H1 (cell line): Measurements from ENCODE around the gene TC2N. TPM values are rescaled to one million over a fixed set of nuclear protein-coding genes. Genes with fewer than 3 reads are reported as not detected.

Source experiments
- CTCF ChIA-PET: fragments of 300-600 bp; sonication (Branson Sonifier 250); formaldehyde crosslinking; loops from one replicate; lab custom pipeline; 2021; ENCODE audit not compliant: partially characterized antibody; lab: Charles Lee
- POLR2A ChIA-PET: fragments of 300-600 bp; sonication (Branson Sonifier 250); formaldehyde crosslinking; loops from one replicate; lab custom pipeline; 2021; ENCODE audit warnings: inconsistent platforms; ENCODE audit not compliant: partially characterized antibody; lab: Charles Lee
- DNase-seq, 2 experiments: peaks; one replicate each; pipeline versions ENCODE4 v3.0.0 to v3.0.0-alpha.2; 2010 to 2022; ENCODE audit warnings: low spot score in 2 of 2, low read depth in 1 of 2, mixed read lengths in 1 of 2
- FAIRE-seq: peaks from 2 replicates; lab custom pipeline; 2011; peaks lifted over from hg19 to GRCh38; lab: Jason Lieb, UNC
- H2AFZ ChIP-seq: 2 replicates; pipeline ENCODE4 v1.8.1; 2012; ENCODE audit warnings: low read length, inconsistent platforms
- H2AK5ac ChIP-seq: 2 replicates; pipeline ENCODE4 v1.6.1; 2013; ENCODE audit warnings: low read depth, low read length
- H2BK120ac ChIP-seq: replicated peaks from 2 replicates; pipeline ENCODE3; 2013; ENCODE audit warnings: low read depth, low read length, inconsistent platforms
- H2BK12ac ChIP-seq: 2 replicates; pipeline ENCODE4 v1.6.1; 2013; ENCODE audit warnings: low read depth, low read length
- H2BK15ac ChIP-seq: 2 replicates; pipeline ENCODE4 v1.6.1; 2013; ENCODE audit warnings: low read length
- H2BK20ac ChIP-seq: 2 replicates; pipeline ENCODE4 v1.6.1; 2013; ENCODE audit warnings: low read length
- H2BK5ac ChIP-seq: 2 replicates; pipeline ENCODE4 v1.6.1; 2013; ENCODE audit warnings: low read depth, low read length
- H3K14ac ChIP-seq: 2 replicates; pipeline ENCODE4 v1.6.1; 2013; ENCODE audit warnings: inconsistent platforms; ENCODE audit not compliant: insufficient read length
- H3K18ac ChIP-seq: 2 replicates; pipeline ENCODE4 v1.6.1; 2013; ENCODE audit warnings: low read length; ENCODE audit errors: extremely low read depth
- H3K23ac ChIP-seq: 2 replicates; pipeline ENCODE4 v1.6.1; 2013; ENCODE audit warnings: inconsistent platforms; ENCODE audit not compliant: insufficient read length
- H3K23me2 ChIP-seq: 2 replicates; pipeline ENCODE4 v1.6.1; 2013; ENCODE audit warnings: low read depth, low read length
- H3K27ac ChIP-seq: 2 replicates; pipeline ENCODE4 v1.6.1; 2011; ENCODE audit warnings: low read depth, low read length, inconsistent platforms
- H3K27me3 ChIP-seq, 4 experiments: replicated peaks in 1 of 4; 1 replicate in 1 of 4; 2 replicates in 3 of 4; pipeline versions ENCODE4 v1.6.1 to v1.8.1; 2011 to 2013; ENCODE audit warnings: low read length in 3 of 4, mild to moderate bottlenecking in 3 of 4, inconsistent platforms in 2 of 4, mixed read lengths in 2 of 4, moderate library complexity in 1 of 4; ENCODE audit not compliant: control insufficient read depth in 3 of 4, insufficient read depth in 3 of 4; ENCODE audit errors: extremely low read depth in 1 of 4
- H3K36me3 ChIP-seq, 4 experiments: 2 replicates each; pipeline versions ENCODE4 v1.6.1 to v1.8.1; 2011 to 2013; ENCODE audit warnings: mild to moderate bottlenecking in 4 of 4, low read length in 3 of 4, moderate library complexity in 2 of 4, control low read depth in 1 of 4, inconsistent platforms in 1 of 4; ENCODE audit not compliant: insufficient read depth in 4 of 4, control insufficient read depth in 2 of 4
- H3K4ac ChIP-seq: replicated peaks from 2 replicates; pipeline ENCODE3; 2013; ENCODE audit warnings: low read length, low read depth, mixed read lengths, inconsistent platforms; ENCODE audit not compliant: insufficient read length
- H3K4me1 ChIP-seq, 4 experiments: replicated peaks in 1 of 4; 1 replicate in 1 of 4; 2 replicates in 3 of 4; pipeline versions ENCODE4 v1.6.1 to v1.8.1; 2011 to 2013; ENCODE audit warnings: low read length in 3 of 4, inconsistent platforms in 2 of 4, mixed read lengths in 1 of 4; ENCODE audit not compliant: insufficient read depth in 4 of 4, control insufficient read depth in 3 of 4
- H3K4me2 ChIP-seq, 2 experiments: 2 replicates each; pipeline versions ENCODE4 v1.6.1 to v1.8.1; 2011 to 2013; ENCODE audit warnings: low read depth in 2 of 2, low read length in 2 of 2, control low read depth in 1 of 2, inconsistent platforms in 1 of 2, mild to moderate bottlenecking in 1 of 2; ENCODE audit not compliant: insufficient read depth in 1 of 2
- H3K4me3 ChIP-seq, 4 experiments: fragments of 200-600, 300-600 bp in 1 of 4; sonication (generic), shearing (Covaris generic), sonication (Bioruptor Twin) in 1 of 4; 2 replicates each; pipeline versions ENCODE4 v1.5.1 to v1.8.1; 2011 to 2016; ENCODE audit warnings: low read length in 4 of 4, low read depth in 3 of 4, control low read depth in 2 of 4, inconsistent platforms in 2 of 4, mild to moderate bottlenecking in 2 of 4, mixed read lengths in 1 of 4, moderate library complexity in 1 of 4; ENCODE audit not compliant: insufficient read depth in 2 of 4; ENCODE audit errors: extremely low read depth in 1 of 4
- H3K56ac ChIP-seq: replicated peaks from 2 replicates; pipeline ENCODE3; 2013; ENCODE audit warnings: low read depth, mild to moderate bottlenecking, mixed read lengths, low read length, inconsistent platforms; ENCODE audit not compliant: insufficient read length
- H3K79me1 ChIP-seq: 2 replicates; pipeline ENCODE4 v1.6.1; 2013; ENCODE audit warnings: low read depth, low read length, control low read depth
- H3K79me2 ChIP-seq, 2 experiments: 2 replicates each; pipeline versions ENCODE4 v1.6.1 to v1.8.1; 2012 to 2013; ENCODE audit warnings: low read length in 2 of 2, mild to moderate bottlenecking in 2 of 2, inconsistent platforms in 1 of 2; ENCODE audit not compliant: insufficient read depth in 2 of 2, control insufficient read depth in 1 of 2
- H3K9ac ChIP-seq, 4 experiments: replicated peaks in 1 of 4; 1 replicate in 1 of 4; 2 replicates in 3 of 4; pipeline versions ENCODE4 v1.6.1 to v1.8.1; 2011 to 2013; ENCODE audit warnings: low read depth in 3 of 4, low read length in 3 of 4, control low read depth in 2 of 4, mild to moderate bottlenecking in 2 of 4, moderate library complexity in 2 of 4, inconsistent platforms in 1 of 4; ENCODE audit errors: extremely low read depth in 1 of 4
- H3K9me3 ChIP-seq, 2 experiments: 2 replicates each; pipeline versions ENCODE4 v1.6.1 to v1.8.1; 2012 to 2013; ENCODE audit warnings: mild to moderate bottlenecking in 2 of 2, moderate library complexity in 2 of 2, control low read depth in 1 of 2, inconsistent platforms in 1 of 2, low read depth in 1 of 2, low read length in 1 of 2, mixed read lengths in 1 of 2; ENCODE audit not compliant: insufficient read depth in 2 of 2
- H4K20me1 ChIP-seq, 2 experiments: replicated peaks in 1 of 2; 2 replicates each; pipeline versions ENCODE3 to v1.8.1; 2011 to 2013; ENCODE audit warnings: inconsistent platforms in 2 of 2, low read length in 2 of 2, mild to moderate bottlenecking in 1 of 2; ENCODE audit not compliant: insufficient read depth in 2 of 2, control insufficient read depth in 1 of 2
- H4K5ac ChIP-seq: 2 replicates; pipeline ENCODE4 v1.6.1; 2013; ENCODE audit warnings: low read length, low read depth, mixed read lengths, inconsistent platforms; ENCODE audit not compliant: insufficient read length
- H4K8ac ChIP-seq: 2 replicates; pipeline ENCODE4 v1.8.0; 2013; ENCODE audit warnings: mild to moderate bottlenecking, moderate library complexity, low read length, inconsistent platforms; ENCODE audit not compliant: insufficient read depth; ENCODE audit errors: extremely low read depth
- H4K91ac ChIP-seq: replicated peaks from 2 replicates; pipeline ENCODE3; 2013; ENCODE audit warnings: low read length, mixed read lengths, inconsistent platforms; ENCODE audit not compliant: insufficient read length
- CTCF ChIP-seq, 3 experiments: IDR thresholded peaks; 1 replicate in 2 of 3; 2 replicates in 1 of 3; pipeline versions ENCODE4 v1.5.1 to v1.6.1; 2011; ENCODE audit warnings: low read length in 3 of 3, mild to moderate bottlenecking in 3 of 3, inconsistent platforms in 2 of 3, low read depth in 1 of 3, moderate library complexity in 1 of 3; ENCODE audit not compliant: insufficient read depth in 1 of 3; ENCODE audit errors: control extremely low read depth in 1 of 3
- RAD21 ChIP-seq, 2 experiments: IDR thresholded peaks in 1 of 2; conservative IDR thresholded peaks in 1 of 2; 2 replicates each; pipeline ENCODE4 v1.6.1; 2011; ENCODE audit warnings: low read depth in 2 of 2, low read length in 2 of 2, improper control_type of control experiment in 1 of 2, inconsistent platforms in 1 of 2, mild to moderate bottlenecking in 1 of 2, moderate library complexity in 1 of 2
- TAF7 ChIP-seq: optimal IDR thresholded peaks from 2 replicates; pipeline ENCODE3; 2011; ENCODE audit warnings: low read depth, mild to moderate bottlenecking, inconsistent platforms, low read length, moderate library complexity, borderline replicate concordance
- whole genome bisulfite sequencing, 2 experiments: shearing (Covaris generic) in 1 of 2; methylation state at CpG; one replicate each; pipeline versions ENCODE4 v1.1.6 to v1.1.7; 2013 to 2015; ENCODE audit warnings: low lambda C conversion rate in 2 of 2, mixed read lengths in 2 of 2, inconsistent platforms in 1 of 2, low coverage in 1 of 2, missing lambda C conversion rate in 1 of 2; ENCODE audit not compliant: insufficient replicate concordance in 2 of 2, insufficient coverage in 1 of 2, insufficient read length in 1 of 2; ENCODE audit errors: extremely low coverage in 1 of 2, missing lambda C conversion rate in 1 of 2; 5-methylcytosine and 5-hydroxymethylcytosine counted together
- polyA plus RNA-seq, 7 experiments: library from polyadenylated mRNA; depleted of rRNA in 3 of 7; stranded (reverse) in 5 of 7; unstranded in 2 of 7; fragments of >200 nt in 5 of 7; fragments of 200-250 nt in 2 of 7; gene quantifications; 1 replicate in 5 of 7; 2 replicates in 1 of 7; 4 replicates in 1 of 7; pipeline versions ENCODE4 v1.2.1 to v1.2.3, GENCODE V29; 2011 to 2013; ENCODE audit warnings: missing spikeins in 2 of 7, mixed read lengths in 2 of 7
- total RNA-seq: library from RNA; stranded (reverse); fragmentation: NEBNext Ultra II Directional; extraction: Animal tissue kit (Norgen Biotek cat#: 25700); gene quantifications from 2 replicates; pipeline ENCODE4 v1.2.1, GENCODE V29; 2021

Gene TC2N
- total and polyA plus RNA-seq, 2 of the 8 experiments (the other 6 are each of a cell fraction or from before 2014, with no cell fraction given) = 9.7 to 36.2 TPM

- H3K9ac ChIP-seq = no peak overlapping the region
- no peak overlapping the region for H2BK120ac ChIP-seq
- H3K23me2 ChIP-seq = no peaks in the 10 kb centered on the region
- H3K18ac ChIP-seq = no peak overlapping the region
- no peak overlapping the region for H3K4me3 ChIP-seq
- H3K79me1 ChIP-seq = no peaks in the 10 kb centered on the region
- peaks cover 0 to 1% (median 0%) of the 10 kb centered on the region in 4 experiments; a peak in 1 of 7 replicates for H3K27me3 ChIP-seq
- H2AK5ac ChIP-seq = no peak overlapping the region
- no peak overlapping the region for H2BK20ac ChIP-seq
- no peaks in the 10 kb centered on the region for H3K9me3 ChIP-seq
- H3K23ac ChIP-seq = no peak overlapping the region
- peak overlapping the region; percentile 35 for H3K4ac ChIP-seq
- H4K91ac ChIP-seq = no peak overlapping the region
- H4K20me1 ChIP-seq = peaks cover 0 to 2% of the 10 kb centered on the region in 2 experiments
- H2AFZ ChIP-seq = no peak overlapping the region
- 80% methylated on average over 4 of the region's 4 CpGs; no CpG with 5 or more reads in 1 of the 2 experiments for WGBS, 2 experiments
- no peak overlapping the region for H2BK5ac ChIP-seq
- H3K36me3 ChIP-seq = no peaks in the 10 kb centered on the region
- H3K56ac ChIP-seq = no peak overlapping the region
- no peak overlapping the region for H3K27ac ChIP-seq
- H3K79me2 ChIP-seq = no peaks in the 10 kb centered on the region
- peak overlapping the region; percentile 60; the same call in 1 of the 2 replicates for H2BK12ac ChIP-seq
- DNase-seq = no peak
- TF ChIP-seq CTCF (IDR thresholded peaks at IDR 0.05; ENCODE audit: control extremely low read depth in 1 of 3, insufficient read depth in 1 of 3, low read depth in 1 of 3, low read length in 3 of 3) = peak; percentile 10 to 41 (median 37); a peak in 2 of 4 replicates
- no peak for TF ChIP-seq TAF7
- peak; percentile 48 to 60 for TF ChIP-seq RAD21 (IDR thresholded peaks at IDR 0.05 in 1 of 2, conservative IDR thresholded peaks at IDR 0.05 in 1 of 2; ENCODE audit: low read depth in 2 of 2, low read length in 2 of 2)
- TF ChIP-seq, all 59 proteins: peak for 2
- Histone ChIP-seq H3K4me2 (no peak overlapping the region), H4K5ac (no peak overlapping the region), H4K8ac (no peak overlapping the region), H3K4me1 (peaks cover 0 to 4% (median 1%) of the 10 kb centered on the region in 4 experiments; a peak in 3 of 7 replicates), H2BK15ac (peak overlapping the region; percentile 88; the same call in 1 of the 2 replicates), H3K14ac (no peak overlapping the region)
- ChIA-PET POLR2A (interaction anchor here (0.5 kb wide), 1 partner anchor 388 kb away, joined by 4 read pairs; no protein-coding TSS in a partner anchor), CTCF (interaction anchor here (0.6 to 2.4 kb wide), 12 partner anchors 8 to 481 kb away, joined by 3 to 11 read pairs (median 3); no protein-coding TSS in a partner anchor)
- no peak for FAIRE-seq
These were observed 31.9 kb upstream of the TC2N start for GRCh38 chr14:91899213-91899612.
